ENCODE results near the gene HDAC11. TPM values are rescaled to one million over a fixed set of nuclear protein-coding genes. Genes with fewer than 3 reads are reported as not detected.
"Not testable (repeated sequence)": the region's sequence is repeated elsewhere in the genome, so short reads cannot be mapped to it uniquely, and the experiment has no call there.

The HDAC11 gene
- total RNA-seq, 1 donor from 2014 or later = 4.6 TPM

- ATAC-seq (no peak), DNase-seq (ENCODE audit: low spot score) (no peak)
Measured at GRCh38 chr3:13492976-13493866, 13.1 kb downstream of the HDAC11 start.

GRCh38 chr3:13493867-13494441, 13.8 kb downstream of the HDAC11 start:
- DNase-seq (ENCODE audit: low spot score) = no peak

GRCh38 chr3:13494463-13495350, 14.6 kb downstream of the HDAC11 start:
- DNase-seq (ENCODE audit: low spot score) (no peak), ATAC-seq (peak; percentile 15)

More at GRCh38 chr3:13493867-13494441, 13.8 kb downstream of the HDAC11 start:
- no peak for ATAC-seq

GRCh38 chr3:13495351-13495813, 15.3 kb downstream of the HDAC11 start:
- DNase-seq (ENCODE audit: low spot score) (no peak), ATAC-seq (no peak)

- ATAC-seq = peak; percentile 97
- DNase-seq (ENCODE audit: low spot score) = peak; percentile 82
Measured at GRCh38 chr3:13495921-13496723, 16.0 kb downstream of the HDAC11 start.

- no peak for DNase-seq (ENCODE audit: low spot score)
- ATAC-seq = no peak
Measured at GRCh38 chr3:13496879-13497278, 16.8 kb downstream of the HDAC11 start.

- ATAC-seq (no peak), DNase-seq (ENCODE audit: low spot score) (no peak)
Measured at GRCh38 chr3:13497386-13497785, 17.3 kb downstream of the HDAC11 start.

GRCh38 chr3:13498354-13499060, 18.4 kb downstream of the HDAC11 start:
- ATAC-seq (no peak), DNase-seq (ENCODE audit: low spot score) (no peak)

- ATAC-seq; DNase-seq (ENCODE audit: low spot score): not testable (repeated sequence)
Measured at GRCh38 chr3:13499246-13499645, 19.1 kb downstream of the HDAC11 start.

GRCh38 chr3:13500133-13500885, 20.2 kb downstream of the HDAC11 start:
- peak; percentile 36 for ATAC-seq
- DNase-seq (ENCODE audit: low spot score) = no peak

GRCh38 chr3:13501056-13501455, 20.9 kb downstream of the HDAC11 start:
- ATAC-seq (no peak), DNase-seq (ENCODE audit: low spot score) (no peak)

GRCh38 chr3:13501521-13501920, 21.4 kb downstream of the HDAC11 start:
- ATAC-seq (no peak), DNase-seq (ENCODE audit: low spot score) (no peak)

- ATAC-seq (no peak), DNase-seq (ENCODE audit: low spot score) (no peak)
Measured at GRCh38 chr3:13501958-13502790, 22.1 kb downstream of the HDAC11 start.

GRCh38 chr3:13502791-13503060, 22.6 kb downstream of the HDAC11 start:
- no peak for ATAC-seq
- DNase-seq (ENCODE audit: low spot score) = no peak

GRCh38 chr3:13504161-13504831, 24.2 kb downstream of the HDAC11 start:
- ATAC-seq = no peak
- no peak for DNase-seq (ENCODE audit: low spot score)

GRCh38 chr3:13505147-13506130, 25.3 kb downstream of the HDAC11 start:
- ATAC-seq (no peak), DNase-seq (ENCODE audit: low spot score) (no peak)

GRCh38 chr3:13506239-13506638, 26.1 kb downstream of the HDAC11 start:
- ATAC-seq (no peak), DNase-seq (ENCODE audit: low spot score) (no peak)

Data from left lobe of liver (tissue), 2 donors.